A549 (cell line): Measurements from ENCODE around the gene SLC2A6. TPM values are rescaled to one million over a fixed set of nuclear protein-coding genes. Genes with fewer than 3 reads are reported as not detected.

Source experiments
- ATAC-seq, 2 experiments: fragments of 200-7000 bp in 1 of 2; fragments of >200 bp in 1 of 2; cut with Nextera tagmentation in 1 of 2; cut with Tn5 transposase in 1 of 2; 3 replicates each; pipeline versions ENCODE4 v1.8.0 to v1.9.1; 2018 to 2020; ENCODE audit warnings: mild to moderate bottlenecking in 1 of 2, moderate library complexity in 1 of 2
- CTCF ChIA-PET: fragments of 300-600 bp; sonication (Branson Sonifier 250); formaldehyde crosslinking; extraction: SDS; loops from one replicate; lab custom pipeline; 2021; ENCODE audit warnings: antibody characterized with exemption, inconsistent platforms; lab: Yijun Ruan, JAX
- POLR2A ChIA-PET: fragments of 350-600 bp; formaldehyde crosslinking; extraction: SDS; loops from one replicate; lab custom pipeline; 2021; ENCODE audit warnings: antibody characterized with exemption, inconsistent platforms; lab: Yijun Ruan, JAX
- DNase-seq, 2 experiments: peaks; one replicate each; pipeline versions ENCODE4 v3.0.0 to v3.0.0-alpha.2; 2011 to 2016; ENCODE audit warnings: low read depth in 1 of 2, low spot score in 1 of 2
- FAIRE-seq: peaks from 2 replicates; lab custom pipeline; 2011; peaks lifted over from hg19 to GRCh38; lab: Jason Lieb, UNC
- H3K27ac ChIP-seq, 2 experiments: fragments of >200 bp; sonication (Bioruptor Twin); formaldehyde crosslinking; 3 replicates each; pipeline ENCODE4 v1.5.1; 2016 to 2017
- H3K4me1 ChIP-seq: fragments of >200 bp; sonication (Bioruptor Twin); formaldehyde crosslinking; 3 replicates; pipeline ENCODE4 v1.6.1; 2016
- H3K4me2 ChIP-seq: fragments of >200 bp; sonication (Bioruptor Twin); formaldehyde crosslinking; 3 replicates; pipeline ENCODE4 v1.6.1; 2016
- H3K4me3 ChIP-seq: fragments of >200 bp; sonication (Bioruptor Twin); formaldehyde crosslinking; 3 replicates; pipeline ENCODE4 v1.5.1; 2016
- H3K9me3 ChIP-seq: fragments of >200 bp; sonication (Bioruptor Twin); formaldehyde crosslinking; 3 replicates; pipeline ENCODE4 v1.6.1; 2016
- BHLHE40 ChIP-seq: IDR thresholded peaks from 2 replicates; pipeline ENCODE4 v1.6.1; 2012; ENCODE audit warnings: low read depth, low read length, inconsistent platforms
- CBX2 ChIP-seq: fragments of 200-600 bp; sonication (generic); IDR thresholded peaks from 2 replicates; pipeline ENCODE4 v1.6.1; 2016; ENCODE audit warnings: low read depth, mild to moderate bottlenecking, borderline replicate concordance
- CEBPB ChIP-seq, 2 experiments: fragments of >200 bp in 1 of 2; sonication (Bioruptor Twin) in 1 of 2; formaldehyde crosslinking in 1 of 2; IDR thresholded peaks; 2 replicates each; pipeline ENCODE4 v1.6.1; 2012 to 2016
- CHD2 ChIP-seq: fragments of 150-350 bp; IDR thresholded peaks from 2 replicates; pipeline ENCODE4 v1.6.1; 2014; ENCODE audit warnings: low read length; ENCODE audit not compliant: partially characterized antibody
- E2F6 ChIP-seq: IDR thresholded peaks from 2 replicates; pipeline ENCODE4 v1.6.1; 2012; ENCODE audit warnings: low read depth, borderline replicate concordance
- EHF ChIP-seq: fragments of 250-450 bp; sonication (Bioruptor Pico); IDR thresholded peaks from 2 replicates; pipeline ENCODE4 v1.5.0; 2020; ENCODE audit warnings: mild to moderate bottlenecking
- EP300 ChIP-seq, 2 experiments: fragments of >200 bp; sonication (Bioruptor Twin); formaldehyde crosslinking; IDR thresholded peaks; 2 replicates in 1 of 2; 3 replicates in 1 of 2; pipeline ENCODE4 v1.6.1; 2016 to 2017
- HDAC2 ChIP-seq: fragments of 200-600 bp; sonication (generic); IDR thresholded peaks from 2 replicates; pipeline ENCODE4 v1.6.1; 2016
- HOXB5 ChIP-seq: fragments of 250-450 bp; sonication (Bioruptor Pico); IDR thresholded peaks from 2 replicates; pipeline ENCODE4 v1.5.0; 2020; ENCODE audit warnings: mild to moderate bottlenecking, moderate library complexity
- JUNB ChIP-seq: fragments of >200 bp; sonication (Bioruptor Twin); formaldehyde crosslinking; IDR thresholded peaks from 2 replicates; pipeline ENCODE4 v1.6.1; 2016
- KDM5A ChIP-seq: fragments of 200-600 bp; sonication (generic); IDR thresholded peaks from 2 replicates; pipeline ENCODE4 v1.6.1; 2016; ENCODE audit warnings: antibody characterized with exemption, mild to moderate bottlenecking
- MAZ ChIP-seq: fragments of 150-350 bp; IDR thresholded peaks from 2 replicates; pipeline ENCODE4 v1.6.1; 2014; ENCODE audit warnings: antibody characterized with exemption, low read depth, low read length, borderline replicate concordance
- NFE2L2 ChIP-seq: fragments of 150-350 bp; conservative IDR thresholded peaks from 2 replicates; pipeline ENCODE4 v1.6.1; 2014; ENCODE audit warnings: low read length
- PHF8 ChIP-seq: fragments of 200-600 bp; sonication (generic); IDR thresholded peaks from 2 replicates; pipeline ENCODE4 v1.6.1; 2016; ENCODE audit warnings: low read depth, mild to moderate bottlenecking, antibody characterized with exemption, moderate library complexity, borderline replicate concordance
- POLR2A ChIP-seq: IDR thresholded peaks from 2 replicates; pipeline ENCODE4 v1.6.1; 2012; ENCODE audit warnings: mild to moderate bottlenecking, low read length
- RAD21 ChIP-seq, 2 experiments: fragments of >200 bp in 1 of 2; sonication (Bioruptor Twin) in 1 of 2; formaldehyde crosslinking in 1 of 2; IDR thresholded peaks in 1 of 2; conservative IDR thresholded peaks in 1 of 2; 2 replicates in 1 of 2; 3 replicates in 1 of 2; pipeline ENCODE4 v1.6.1; 2012 to 2018; ENCODE audit warnings: inconsistent platforms in 1 of 2
- RARB ChIP-seq: fragments of 250-450 bp; sonication (Bioruptor Pico); IDR thresholded peaks from 2 replicates; pipeline ENCODE4 v1.8.0; 2021; ENCODE audit warnings: mild to moderate bottlenecking, moderate library complexity
- RCOR1 ChIP-seq: fragments of 150-350 bp; IDR thresholded peaks from 2 replicates; pipeline ENCODE4 v1.6.1; 2014; ENCODE audit warnings: antibody characterized with exemption, low read length, low read depth
- TFCP2L1 ChIP-seq: fragments of 250-450 bp; sonication (Bioruptor Pico); IDR thresholded peaks from 2 replicates; pipeline ENCODE4 v1.5.0; 2021; ENCODE audit warnings: mild to moderate bottlenecking
- ZC3H11A ChIP-seq: fragments of 450-650 bp; IDR thresholded peaks from 2 replicates; pipeline ENCODE4 v1.6.1; 2014; ENCODE audit warnings: antibody characterized with exemption, mild to moderate bottlenecking
- ZFP36 ChIP-seq: fragments of 450-650 bp; IDR thresholded peaks from 2 replicates; pipeline ENCODE4 v1.6.1; 2014; ENCODE audit warnings: borderline replicate concordance; ENCODE audit not compliant: partially characterized antibody
- WGBS: methylation state at CpG from one replicate; pipeline ENCODE4 v1.1.6; 2017; ENCODE audit errors: missing lambda C conversion rate; 5-methylcytosine and 5-hydroxymethylcytosine counted together
- polyA plus RNA-seq, 4 experiments: library from polyadenylated mRNA; depleted of rRNA in 3 of 4; stranded (reverse); fragments of >200 nt; fragmentation: RNase III in 1 of 4; extraction: RNeasy Plus Mini Kit Qiagen cat#74134 plus additional on column Dnase treatment in 1 of 4; gene quantifications; 2 replicates in 3 of 4; 3 replicates in 1 of 4; pipeline ENCODE4 v1.2.3, GENCODE V29; 2011 to 2017
- TF ChIP-seq, protein P1 (sequence below): fragments of 200-600 bp; sonication (generic); IDR thresholded peaks from 2 replicates; pipeline ENCODE4 v1.6.1; 2016; ENCODE audit warnings: antibody characterized with exemption, mild to moderate bottlenecking, moderate library complexity

SLC2A6 gene
- polyA plus RNA-seq, 2 of the 4 experiments (the other 2 are of a cell fraction) = 3.7 to 20.5 TPM

- no peak overlapping the region for H3K4me2 ChIP-seq
- FAIRE-seq (no peak), ATAC-seq (no peak), DNase-seq (no peak)
- no peaks in the 10 kb centered on the region for H3K4me1 ChIP-seq
- WGBS = 63% methylated on average over 9 of the region's 11 CpGs
- no peak for TF ChIP-seq HOXB5 (CRISPR knock-in tag)
- no peak for TF ChIP-seq RARB (CRISPR knock-in tag)
- TF ChIP-seq PHF8 = no peak
- no peak for TF ChIP-seq BHLHE40
- no peak for TF ChIP-seq JUNB
- TF ChIP-seq, protein P1, sequence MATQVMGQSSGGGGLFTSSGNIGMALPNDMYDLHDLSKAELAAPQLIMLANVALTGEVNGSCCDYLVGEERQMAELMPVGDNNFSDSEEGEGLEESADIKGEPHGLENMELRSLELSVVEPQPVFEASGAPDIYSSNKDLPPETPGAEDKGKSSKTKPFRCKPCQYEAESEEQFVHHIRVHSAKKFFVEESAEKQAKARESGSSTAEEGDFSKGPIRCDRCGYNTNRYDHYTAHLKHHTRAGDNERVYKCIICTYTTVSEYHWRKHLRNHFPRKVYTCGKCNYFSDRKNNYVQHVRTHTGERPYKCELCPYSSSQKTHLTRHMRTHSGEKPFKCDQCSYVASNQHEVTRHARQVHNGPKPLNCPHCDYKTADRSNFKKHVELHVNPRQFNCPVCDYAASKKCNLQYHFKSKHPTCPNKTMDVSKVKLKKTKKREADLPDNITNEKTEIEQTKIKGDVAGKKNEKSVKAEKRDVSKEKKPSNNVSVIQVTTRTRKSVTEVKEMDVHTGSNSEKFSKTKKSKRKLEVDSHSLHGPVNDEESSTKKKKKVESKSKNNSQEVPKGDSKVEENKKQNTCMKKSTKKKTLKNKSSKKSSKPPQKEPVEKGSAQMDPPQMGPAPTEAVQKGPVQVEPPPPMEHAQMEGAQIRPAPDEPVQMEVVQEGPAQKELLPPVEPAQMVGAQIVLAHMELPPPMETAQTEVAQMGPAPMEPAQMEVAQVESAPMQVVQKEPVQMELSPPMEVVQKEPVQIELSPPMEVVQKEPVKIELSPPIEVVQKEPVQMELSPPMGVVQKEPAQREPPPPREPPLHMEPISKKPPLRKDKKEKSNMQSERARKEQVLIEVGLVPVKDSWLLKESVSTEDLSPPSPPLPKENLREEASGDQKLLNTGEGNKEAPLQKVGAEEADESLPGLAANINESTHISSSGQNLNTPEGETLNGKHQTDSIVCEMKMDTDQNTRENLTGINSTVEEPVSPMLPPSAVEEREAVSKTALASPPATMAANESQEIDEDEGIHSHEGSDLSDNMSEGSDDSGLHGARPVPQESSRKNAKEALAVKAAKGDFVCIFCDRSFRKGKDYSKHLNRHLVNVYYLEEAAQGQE = no peak
- no peak for TF ChIP-seq ZC3H11A
- TF ChIP-seq E2F6 = no peak
- no peak for TF ChIP-seq CEBPB (IDR thresholded peaks at IDR 0.05)
- no peak for TF ChIP-seq KDM5A
- TF ChIP-seq NFE2L2 = no peak
- no peak for TF ChIP-seq RAD21 (conservative IDR thresholded peaks at IDR 0.05 in 1 of 2, IDR thresholded peaks at IDR 0.05 in 1 of 2)
- no peak for TF ChIP-seq RCOR1
- TF ChIP-seq EP300 (IDR thresholded peaks at IDR 0.05) = no peak
- no peaks in the 10 kb centered on the region for H3K9me3 ChIP-seq
- CTCF ChIA-PET = interaction anchor here (1.4 to 2.2 kb wide), 2 partner anchors 8 to 306 kb away, joined by 6 to 7 read pairs; no protein-coding TSS in a partner anchor
- POLR2A ChIA-PET = no interaction called here
- no peak overlapping the region for H3K27ac ChIP-seq
- no peak overlapping the region for H3K4me3 ChIP-seq
These were observed 14.5 kb upstream of the SLC2A6 start for GRCh38 chr9:133493428-133493827.

- Histone ChIP-seq H3K4me1 (no peaks in the 10 kb centered on the region), H3K27ac (0 out of 6 replicates have a peak overlapping the region, but pooled peaks of 1 of the 2 experiments have one; percentile 1), H3K4me3 (no peak overlapping the region), H3K4me2 (no peak overlapping the region), H3K9me3 (no peaks in the 10 kb centered on the region)
- 83% methylated on average over 24 of the region's 33 CpGs for WGBS
- ChIA-PET POLR2A (no interaction called here), CTCF (interaction anchor here (0.6 to 1.4 kb wide), 6 partner anchors 9 to 604 kb away, joined by 3 to 6 read pairs (median 4); no protein-coding TSS in a partner anchor)
- DNase-seq = no peak
- no peak for FAIRE-seq
- ATAC-seq = no peak
- TF ChIP-seq TFCP2L1 (CRISPR knock-in tag) (no peak), CBX2 (no peak), EP300 (IDR thresholded peaks at IDR 0.05) (no peak), HDAC2 (no peak), POLR2A (no peak), CHD2 (no peak), EHF (no peak), NFE2L2 (no peak), ZFP36 (no peak), RARB (CRISPR knock-in tag) (no peak), MAZ (no peak), KDM5A (no peak), CEBPB (IDR thresholded peaks at IDR 0.05) (no peak)
These were observed 13.4 kb upstream of the SLC2A6 start for GRCh38 chr9:133492061-133493021.
